HCT116 (cell line): ENCODE measurements around the gene RABGAP1. TPM values are rescaled to one million over a fixed set of nuclear protein-coding genes. Genes with fewer than 3 reads are reported as not detected.

Experiments
- ATAC-seq: fragments of 200-7000 bp; cut with Tn5 transposase; 2 replicates; pipeline ENCODE4 v1.9.1; 2020; ENCODE audit warnings: mild to moderate bottlenecking, moderate library complexity
- BruUV-seq: library from RNA; stranded (reverse); fragments of 400-500 nt; replicated peaks from 2 replicates; lab custom pipeline; 2021; lab: Mats Ljungman, UMichigan
- CTCF ChIA-PET: fragments of 300-600 bp; sonication (Branson Sonifier 250); formaldehyde crosslinking; loops from one replicate; lab custom pipeline; 2021; ENCODE audit warnings: antibody characterized with exemption; lab: Charles Lee
- POLR2A ChIA-PET: fragments of 300-600, 350-600 bp; sonication (Branson Sonifier 250); formaldehyde crosslinking; loops from one replicate; lab custom pipeline; 2021; ENCODE audit warnings: antibody characterized with exemption; lab: Charles Lee
- RAD21 ChIA-PET, 2 experiments: fragments of 300-600 bp; sonication (Branson Sonifier 250); formaldehyde crosslinking; loops; one replicate each; lab custom pipeline; 2023; ENCODE audit warnings: low total read pairs in 2 of 2; ENCODE audit not compliant: uncharacterized antibody in 2 of 2, unreplicated experiment in 2 of 2, low non-redundant PET in 1 of 2; lab: Charles Lee
- DNase-seq: peaks from one replicate; pipeline ENCODE4 v3.0.0-alpha.2; 2010; ENCODE audit warnings: low read depth, low spot score
- H2AFZ ChIP-seq: fragments of 200-600 bp; shearing (Covaris generic), sonication (generic); 2 replicates; pipeline ENCODE4 v1.6.1; 2017; ENCODE audit warnings: low read depth, mixed run types, mixed read lengths, antibody characterized with exemption, low read length; ENCODE audit not compliant: poor library complexity, severe bottlenecking
- H3K27ac ChIP-seq: 2 replicates; pipeline ENCODE4 v1.5.1; 2012; ENCODE audit warnings: low read depth, low read length
- H3K27me3 ChIP-seq: fragments of 200-600 bp; sonication (generic); 2 replicates; pipeline ENCODE4 v1.6.1; 2016; ENCODE audit warnings: mixed run types, low read length, mixed read lengths; ENCODE audit not compliant: insufficient read depth
- H3K36me3 ChIP-seq, 2 experiments: fragments of 200-500 bp in 1 of 2; fragments of 200-600 bp in 1 of 2; sonication (Bioruptor generic) in 1 of 2; sonication (generic) in 1 of 2; 2 replicates each; pipeline versions ENCODE4 v1.5.1 to v1.6.1; 2014 to 2016; ENCODE audit warnings: low read length in 2 of 2, inconsistent platforms in 1 of 2, mixed read lengths in 1 of 2, mixed run types in 1 of 2; ENCODE audit not compliant: insufficient read depth in 2 of 2, control insufficient read depth in 1 of 2
- H3K4me1 ChIP-seq, 2 experiments: fragments of 200-600 bp in 1 of 2; sonication (generic) in 1 of 2; 2 replicates each; pipeline versions ENCODE4 v1.5.1 to v1.6.1; 2012 to 2017; ENCODE audit warnings: low read length in 2 of 2, inconsistent platforms in 1 of 2, mild to moderate bottlenecking in 1 of 2, mixed read lengths in 1 of 2, mixed run types in 1 of 2, moderate library complexity in 1 of 2; ENCODE audit not compliant: insufficient read depth in 2 of 2, control insufficient read depth in 1 of 2
- H3K4me2 ChIP-seq: fragments of 200-600 bp; sonication (generic); 2 replicates; pipeline ENCODE4 v1.6.1; 2017; ENCODE audit warnings: mixed run types, low read length, mixed read lengths
- H3K4me3 ChIP-seq, 2 experiments: fragments of 200-600 bp in 1 of 2; sonication (generic) in 1 of 2; replicated peaks in 1 of 2; 2 replicates each; pipeline ENCODE4 v1.5.1; 2011 to 2016; ENCODE audit warnings: low read length in 2 of 2, control low read depth in 1 of 2, low read depth in 1 of 2, mild to moderate bottlenecking in 1 of 2, mixed read lengths in 1 of 2, mixed run types in 1 of 2
- H3K79me2 ChIP-seq: fragments of 200-600 bp; sonication (generic); 2 replicates; pipeline ENCODE4 v1.6.1; 2017; ENCODE audit warnings: mild to moderate bottlenecking, mixed run types, low read length, moderate library complexity, mixed read lengths; ENCODE audit not compliant: insufficient read depth
- H3K9ac ChIP-seq: fragments of 200-600 bp; sonication (generic); 2 replicates; pipeline ENCODE4 v1.6.1; 2016; ENCODE audit warnings: low read length, mixed read lengths
- H3K9me2 ChIP-seq: fragments of 200-600 bp; sonication (generic), shearing (Covaris generic); 2 replicates; pipeline ENCODE4 v1.6.1; 2017; ENCODE audit warnings: mixed run types, mild to moderate bottlenecking, moderate library complexity; ENCODE audit not compliant: insufficient read depth
- H3K9me3 ChIP-seq, 2 experiments: fragments of 200-500 bp in 1 of 2; fragments of 200-600 bp in 1 of 2; sonication (Bioruptor generic) in 1 of 2; sonication (generic) in 1 of 2; 2 replicates each; pipeline ENCODE4 v1.6.1; 2014 to 2017; ENCODE audit warnings: low read length in 2 of 2, mixed read lengths in 2 of 2, inconsistent platforms in 1 of 2, low read depth in 1 of 2, mild to moderate bottlenecking in 1 of 2, mixed run types in 1 of 2, moderate library complexity in 1 of 2; ENCODE audit not compliant: control insufficient read depth in 1 of 2, insufficient read depth in 1 of 2
- H4K20me1 ChIP-seq: fragments of 200-600 bp; sonication (generic), shearing (Covaris generic); 2 replicates; pipeline ENCODE4 v1.6.1; 2017; ENCODE audit warnings: mixed run types, mild to moderate bottlenecking, moderate library complexity; ENCODE audit not compliant: insufficient read depth
- CBX3 ChIP-seq: IDR thresholded peaks from 2 replicates; pipeline ENCODE4 v1.6.1; 2012; ENCODE audit warnings: low read depth
- CEBPB ChIP-seq: IDR thresholded peaks from 2 replicates; pipeline ENCODE4 v1.6.1; 2012; ENCODE audit warnings: low read depth
- CTCF ChIP-seq, 3 experiments: fragments of 200-600 bp in 1 of 3; sonication (generic) in 1 of 3; IDR thresholded peaks in 2 of 3; conservative IDR thresholded peaks in 1 of 3; 2 replicates each; pipeline ENCODE4 v1.5.1; 2012 to 2017; ENCODE audit warnings: low read depth in 2 of 3, low read length in 2 of 3, antibody characterized with exemption in 1 of 3, borderline replicate concordance in 1 of 3, control low read depth in 1 of 3, mild to moderate bottlenecking in 1 of 3, mixed read lengths in 1 of 3, mixed run types in 1 of 3, moderate library complexity in 1 of 3; ENCODE audit not compliant: insufficient read depth in 1 of 3
- EGR1 ChIP-seq: IDR thresholded peaks from 2 replicates; pipeline ENCODE4 v1.6.1; 2012; ENCODE audit warnings: low read depth
- ELF1 ChIP-seq: IDR thresholded peaks from 2 replicates; pipeline ENCODE4 v1.6.1; 2012; ENCODE audit warnings: low read depth, borderline replicate concordance
- EZH2 ChIP-seq: fragments of 200-600 bp; sonication (generic); IDR thresholded peaks from 2 replicates; pipeline ENCODE4 v1.6.1; 2017; ENCODE audit warnings: antibody characterized with exemption, mixed run types
- EZH2phosphoT487 ChIP-seq: fragments of 200-600 bp; IDR thresholded peaks from 2 replicates; pipeline ENCODE4 v1.6.1; 2018; ENCODE audit warnings: antibody characterized with exemption, borderline replicate concordance
- FOSL1 ChIP-seq: IDR thresholded peaks from 2 replicates; pipeline ENCODE4 v1.6.1; 2012; ENCODE audit warnings: low read depth
- JUND ChIP-seq: IDR thresholded peaks from 2 replicates; pipeline ENCODE4 v1.6.1; 2012
- MAX ChIP-seq: IDR thresholded peaks from 2 replicates; pipeline ENCODE4 v1.6.1; 2012
- POLR2A ChIP-seq: IDR thresholded peaks from 2 replicates; pipeline ENCODE4 v1.7.0; 2011; ENCODE audit warnings: borderline replicate concordance; ENCODE audit not compliant: insufficient read depth, insufficient read length; ENCODE audit errors: extremely low read depth
- RAD21 ChIP-seq: IDR thresholded peaks from 2 replicates; pipeline ENCODE4 v1.6.1; 2012; ENCODE audit warnings: low read depth, mild to moderate bottlenecking
- REST ChIP-seq: IDR thresholded peaks from 2 replicates; pipeline ENCODE4 v1.6.1; 2012; ENCODE audit warnings: low read depth
- SIN3A ChIP-seq: IDR thresholded peaks from 2 replicates; pipeline ENCODE4 v1.6.1; 2012; ENCODE audit warnings: low read depth
- SP1 ChIP-seq: IDR thresholded peaks from 2 replicates; pipeline ENCODE4 v1.6.1; 2012; ENCODE audit warnings: low read depth
- SRF ChIP-seq: IDR thresholded peaks from 2 replicates; pipeline ENCODE4 v1.6.1; 2012; ENCODE audit warnings: low read depth
- YY1 ChIP-seq: IDR thresholded peaks from 2 replicates; pipeline ENCODE4 v1.6.1; 2011; ENCODE audit warnings: low read length, low read depth, moderate library complexity, mild to moderate bottlenecking; ENCODE audit not compliant: insufficient replicate concordance; ENCODE audit errors: extremely low read depth
- ZBTB33 ChIP-seq: IDR thresholded peaks from 2 replicates; pipeline ENCODE4 v1.6.1; 2011; ENCODE audit warnings: mild to moderate bottlenecking, low read length, moderate library complexity; ENCODE audit not compliant: insufficient replicate concordance; ENCODE audit errors: extremely low read depth
- ZFX ChIP-seq: fragments of 450-650 bp; IDR thresholded peaks from 2 replicates; pipeline ENCODE4 v1.6.1; 2017
- intact Hi-C: fragments of 100-400 bp; cut with micrococcal nuclease; formaldehyde crosslinking; loops from 2 replicates; pipeline ENCODE4 v1.10.0; 2022
- total RNA-seq: library from RNA; stranded (reverse); gene quantifications from one replicate; pipeline ENCODE4 v1.2.1, GENCODE V29; 2021; ENCODE audit not compliant: unreplicated experiment

The RABGAP1 gene
- total RNA-seq, 1 experiment from 2014 or later = 29.7 TPM

- ChIA-PET RAD21 (no interaction called here), CTCF (interaction anchor here (2.0 kb wide), 1 partner anchor 12 kb away, joined by 6 read pairs; no protein-coding TSS in a partner anchor), POLR2A (no interaction called here)
- intact Hi-C loops = no loop called here
- ATAC-seq (no peak), DNase-seq (no peak)
- Histone ChIP-seq H3K4me2 (no peak overlapping the region), H3K9me2 (no peaks in the 10 kb centered on the region), H3K9ac (no peak overlapping the region), H3K79me2 (no peaks in the 10 kb centered on the region), H3K27ac (no peak overlapping the region), H4K20me1 (no peaks in the 10 kb centered on the region), H3K4me3 (no peak overlapping the region), H3K4me1 (no peaks in the 10 kb centered on the region), H3K27me3 (no peaks in the 10 kb centered on the region), H3K9me3 (no peaks in the 10 kb centered on the region), H3K36me3 (peaks cover 8 to 22% of the 10 kb centered on the region in 2 experiments; a peak in 3 of 4 replicates), H2AFZ (no peak overlapping the region)
- BruUV-seq = no TSS peak
- TF ChIP-seq CTCF (IDR thresholded peaks at IDR 0.05 in 2 of 3, conservative IDR thresholded peaks at IDR 0.05 in 1 of 3; ENCODE audit: borderline replicate concordance in 1 of 3, insufficient read depth in 1 of 3, low read depth in 2 of 3, low read length in 2 of 3) (no peak), EGR1 (no peak), CBX3 (no peak), RAD21 (no peak), SRF (no peak), ZFX (no peak), YY1 (no peak), POLR2A (no peak), EZH2phosphoT487 (no peak), SIN3A (no peak), SP1 (no peak), JUND (no peak), CEBPB (no peak), FOSL1 (no peak), ZBTB33 (no peak), MAX (no peak), EZH2 (no peak), REST (no peak), ELF1 (no peak)
Measured at GRCh38 chr9:123002754-123003153, 61.9 kb downstream of the RABGAP1 start.
